Panc1 (cell line): ENCODE data around the gene TSPAN7. TPM values are rescaled to one million over a fixed set of nuclear protein-coding genes. Genes with fewer than 3 reads are reported as not detected.

ENCODE experiments used
- ATAC-seq: fragments of 200-7000 bp; cut with Tn5 transposase; 2 replicates; pipeline ENCODE4 v1.9.1; 2020; ENCODE audit warnings: mild to moderate bottlenecking, moderate library complexity
- BruUV-seq: library from RNA; stranded (reverse); fragments of 400-500 nt; replicated peaks from 2 replicates; lab custom pipeline; 2021; lab: Mats Ljungman, UMichigan
- CTCF ChIA-PET: fragments of 300-600 bp; sonication (Branson Sonifier 250); formaldehyde crosslinking; loops from one replicate; lab custom pipeline; 2022; ENCODE audit warnings: antibody characterized with exemption; lab: Charles Lee
- POLR2A ChIA-PET: fragments of 300-600 bp; sonication (Branson Sonifier 250); formaldehyde crosslinking; loops from one replicate; lab custom pipeline; 2022; ENCODE audit warnings: antibody characterized with exemption; lab: Charles Lee
- DNase-seq: peaks from one replicate; pipeline ENCODE4 v3.0.0-alpha.2; 2010; ENCODE audit warnings: low read depth, low spot score
- H3K27ac ChIP-seq: 2 replicates; pipeline ENCODE4 v1.5.1; 2011; ENCODE audit warnings: mild to moderate bottlenecking, low read length, inconsistent platforms
- H3K27me3 ChIP-seq: fragments of 200-500 bp; sonication (Bioruptor generic); 2 replicates; pipeline ENCODE4 v1.6.0; 2014; ENCODE audit warnings: low read length, inconsistent platforms; ENCODE audit not compliant: control insufficient read depth, insufficient read depth
- H3K36me3 ChIP-seq: fragments of 200-500 bp; sonication (Bioruptor generic); 2 replicates; pipeline ENCODE4 v1.5.1; 2014; ENCODE audit warnings: inconsistent platforms, mild to moderate bottlenecking, low read length, moderate library complexity; ENCODE audit not compliant: control insufficient read depth, insufficient read depth
- H3K4me1 ChIP-seq: 2 replicates; pipeline ENCODE4 v1.5.1; 2011; ENCODE audit warnings: inconsistent platforms, mild to moderate bottlenecking, low read length, moderate library complexity; ENCODE audit not compliant: control insufficient read depth, insufficient read depth
- H3K4me3 ChIP-seq, 2 experiments: 2 replicates each; pipeline ENCODE4 v1.5.1; 2011 to 2012; ENCODE audit warnings: low read depth in 2 of 2, low read length in 2 of 2, mild to moderate bottlenecking in 2 of 2, inconsistent platforms in 1 of 2, moderate library complexity in 1 of 2
- H3K9me3 ChIP-seq: fragments of 200-500 bp; sonication (Bioruptor generic); 2 replicates; pipeline ENCODE4 v1.5.1; 2014; ENCODE audit warnings: low read depth, mild to moderate bottlenecking, inconsistent platforms, low read length, moderate library complexity; ENCODE audit not compliant: control insufficient read depth, insufficient read depth
- CTCF ChIP-seq: fragments of 450-650 bp; IDR thresholded peaks from 2 replicates; pipeline ENCODE4 v1.5.1; 2017; ENCODE audit warnings: mild to moderate bottlenecking
- POLR2AphosphoS5 ChIP-seq: IDR thresholded peaks from 2 replicates; pipeline ENCODE4 v1.6.1; 2012; ENCODE audit warnings: mild to moderate bottlenecking, low read depth, low read length, moderate library complexity
- REST ChIP-seq, 2 experiments: IDR thresholded peaks; 2 replicates each; pipeline ENCODE4 v1.6.1; 2011 to 2012; ENCODE audit warnings: low read depth in 2 of 2, control low read depth in 1 of 2, low read length in 1 of 2, mild to moderate bottlenecking in 1 of 2, moderate library complexity in 1 of 2; ENCODE audit not compliant: insufficient read depth in 1 of 2
- SIN3A ChIP-seq: IDR thresholded peaks from 2 replicates; pipeline ENCODE4 v1.6.1; 2012; ENCODE audit warnings: low read depth, mild to moderate bottlenecking, low read length, moderate library complexity, borderline replicate concordance; ENCODE audit not compliant: insufficient read depth
- TCF7L2 ChIP-seq: IDR thresholded peaks from 2 replicates; pipeline ENCODE4 v1.6.1; 2011; ENCODE audit warnings: mild to moderate bottlenecking, low read depth, low read length, inconsistent platforms
- in situ Hi-C: cut with HindIII; loops from 2 replicates; pipeline ENCODE4 v1.10.0; 2016; ENCODE audit warnings: low sequenced_read_pairs, low pct_unique_long_range_greater_than_20kb
- intact Hi-C: fragments of 100-400 bp; cut with micrococcal nuclease; formaldehyde crosslinking; loops from one replicate; pipeline ENCODE4 v1.10.0; 2022; ENCODE audit not compliant: unreplicated experiment
- total RNA-seq: library from RNA; stranded (reverse); gene quantifications from one replicate; pipeline ENCODE4 v1.2.1, GENCODE V29; 2021; ENCODE audit not compliant: unreplicated experiment

TSPAN7 gene
- total RNA-seq, 1 experiment from 2014 or later = 0.13 TPM

DNA sequence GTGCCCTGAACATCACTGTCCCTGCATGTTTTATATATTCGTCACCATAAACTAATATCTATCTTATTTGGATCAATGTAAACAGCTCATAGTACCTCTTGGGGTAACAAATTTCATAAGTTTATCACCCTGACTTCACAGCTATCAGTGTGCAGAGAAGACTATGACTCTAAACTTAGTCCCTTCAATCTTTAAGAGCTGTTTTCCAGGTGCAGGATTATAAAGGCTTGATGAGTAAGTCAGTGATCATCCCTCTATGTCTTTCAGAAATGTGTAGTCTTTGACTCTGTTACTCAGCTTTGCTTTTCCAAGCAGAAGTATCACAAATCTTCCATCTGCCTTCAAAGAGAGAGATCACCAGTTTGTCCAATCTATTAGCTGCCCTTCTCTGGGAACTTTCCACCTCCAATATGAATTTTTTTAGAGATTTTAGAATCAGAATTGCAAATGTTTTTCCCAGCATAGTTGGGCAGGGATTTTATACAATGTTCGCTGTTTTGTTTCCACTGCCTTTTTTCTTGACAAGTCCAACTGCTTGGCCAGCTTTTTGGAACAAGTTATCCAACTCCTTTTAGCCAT, 45.1 kb upstream of the TSPAN7 start:
- intact Hi-C loops = no loop called here
- ATAC-seq (no peak), DNase-seq (no peak)
- no peaks in the 10 kb centered on the region for H3K4me1 ChIP-seq
- no peaks in the 10 kb centered on the region for H3K27me3 ChIP-seq
- ChIA-PET CTCF (no interaction called here), POLR2A (no interaction called here)
- no TSS peak for BruUV-seq
- H3K36me3 ChIP-seq = no peaks in the 10 kb centered on the region
- H3K27ac ChIP-seq = no peak overlapping the region
- in situ Hi-C loops = no loop called here
- no peaks in the 10 kb centered on the region for H3K9me3 ChIP-seq
- TF ChIP-seq POLR2AphosphoS5 = no peak
- no peak for TF ChIP-seq REST (IDR thresholded peaks at IDR 0.05; ENCODE audit: insufficient read depth in 1 of 2, low read depth in 2 of 2, low read length in 1 of 2)
- TF ChIP-seq TCF7L2 = no peak
- TF ChIP-seq SIN3A = no peak
- TF ChIP-seq CTCF = no peak
- H3K4me3 ChIP-seq = no peak overlapping the region

- ATAC-seq (no peak), DNase-seq (no peak)
- BruUV-seq = no TSS peak
- H3K27me3 ChIP-seq = no peaks in the 10 kb centered on the region
- H3K4me1 ChIP-seq = no peaks in the 10 kb centered on the region
- TF ChIP-seq REST (IDR thresholded peaks at IDR 0.05; ENCODE audit: insufficient read depth in 1 of 2, low read depth in 2 of 2, low read length in 1 of 2) (no peak), POLR2AphosphoS5 (no peak), SIN3A (no peak), CTCF (no peak), TCF7L2 (no peak)
- H3K4me3 ChIP-seq = no peak overlapping the region
- H3K27ac ChIP-seq = no peak overlapping the region
- H3K9me3 ChIP-seq = no peaks in the 10 kb centered on the region
- intact Hi-C loops (no loop called here), in situ Hi-C loops (no loop called here)
- POLR2A ChIA-PET = no interaction called here
- H3K36me3 ChIP-seq = no peaks in the 10 kb centered on the region
- CTCF ChIA-PET = no interaction called here
Measured at GRCh38 chrX:38519651-38520050, 41.7 kb upstream of the TSPAN7 start.
